HG03520 (cell line): ENCODE results near the gene ZFPM1.
"Not testable (repeated sequence)": the region's sequence is repeated elsewhere in the genome, so short reads cannot be mapped to it uniquely, and the experiment has no call there.

ENCODE experiments used
- ATAC-seq: cut with Tn5 transposase; IDR thresholded peaks from one replicate; pipeline ENCODE4 v1.9.1; 2021; ENCODE audit warnings: mild to moderate bottlenecking, moderate library complexity; ENCODE audit not compliant: unreplicated experiment

ZFPM1 gene

GRCh38 chr16:88464447-88465318, 11.6 kb downstream of the ZFPM1 start:
- no peak for ATAC-seq

GRCh38 chr16:88465387-88465983, 12.4 kb downstream of the ZFPM1 start:
- no peak for ATAC-seq

GRCh38 chr16:88466175-88466862, 13.2 kb downstream of the ZFPM1 start:
- ATAC-seq = no peak

- ATAC-seq = no peak
Observed at GRCh38 chr16:88466949-88467348, 13.9 kb downstream of the ZFPM1 start.

- no peak for ATAC-seq
Observed at GRCh38 chr16:88467541-88467944, 14.5 kb downstream of the ZFPM1 start.

- ATAC-seq = no peak
Observed at GRCh38 chr16:88468275-88469129, 15.4 kb downstream of the ZFPM1 start.

GRCh38 chr16:88469615-88470395, 16.7 kb downstream of the ZFPM1 start:
- ATAC-seq = no peak

- ATAC-seq = not testable (repeated sequence)
Observed at GRCh38 chr16:88470396-88470680, 17.3 kb downstream of the ZFPM1 start.

GRCh38 chr16:88470696-88471095, 17.6 kb downstream of the ZFPM1 start:
- ATAC-seq = not testable (repeated sequence)

- ATAC-seq = no peak
Observed at GRCh38 chr16:88471115-88471514, 18.0 kb downstream of the ZFPM1 start.

- no peak for ATAC-seq
Observed at GRCh38 chr16:88471575-88471974, 18.5 kb downstream of the ZFPM1 start.

GRCh38 chr16:88472069-88472468, 19.0 kb downstream of the ZFPM1 start:
- no peak for ATAC-seq

- no peak for ATAC-seq
Observed at GRCh38 chr16:88472637-88473205, 19.6 kb downstream of the ZFPM1 start.

- ATAC-seq = no peak
Observed at GRCh38 chr16:88473666-88474534, 20.8 kb downstream of the ZFPM1 start.

- no peak for ATAC-seq
Observed at GRCh38 chr16:88475037-88475436, 22.0 kb downstream of the ZFPM1 start.

GRCh38 chr16:88476203-88476602, 23.1 kb downstream of the ZFPM1 start:
- no peak for ATAC-seq

- no peak for ATAC-seq
Observed at GRCh38 chr16:88476817-88477397, 23.8 kb downstream of the ZFPM1 start.

GRCh38 chr16:88477631-88478519, 24.8 kb downstream of the ZFPM1 start:
- no peak for ATAC-seq
